Neuron (in vitro differentiated cells): ENCODE measurements around the gene RAB3IP.

Experiments
- H2AFZ ChIP-seq: one replicate; pipeline ENCODE4 v1.6.1; 2013; ENCODE audit warnings: low read depth, mild to moderate bottlenecking, inconsistent platforms, low read length, moderate library complexity
- H3K27me3 ChIP-seq: one replicate; pipeline ENCODE4 v1.6.1; 2013; ENCODE audit warnings: low read length; ENCODE audit not compliant: insufficient read depth
- H3K36me3 ChIP-seq: one replicate; pipeline ENCODE4 v1.6.1; 2013; ENCODE audit warnings: low read length; ENCODE audit not compliant: insufficient read depth
- H3K4me1 ChIP-seq: one replicate; pipeline ENCODE4 v1.6.1; 2013; ENCODE audit warnings: low read length; ENCODE audit not compliant: insufficient read depth
- H3K4me3 ChIP-seq: 2 replicates; pipeline ENCODE4 v1.5.1; 2013; ENCODE audit warnings: mild to moderate bottlenecking, low read length, moderate library complexity
- H3K9me3 ChIP-seq: one replicate; pipeline ENCODE4 v1.6.1; 2013; ENCODE audit warnings: low read length

Gene RAB3IP, protein sequence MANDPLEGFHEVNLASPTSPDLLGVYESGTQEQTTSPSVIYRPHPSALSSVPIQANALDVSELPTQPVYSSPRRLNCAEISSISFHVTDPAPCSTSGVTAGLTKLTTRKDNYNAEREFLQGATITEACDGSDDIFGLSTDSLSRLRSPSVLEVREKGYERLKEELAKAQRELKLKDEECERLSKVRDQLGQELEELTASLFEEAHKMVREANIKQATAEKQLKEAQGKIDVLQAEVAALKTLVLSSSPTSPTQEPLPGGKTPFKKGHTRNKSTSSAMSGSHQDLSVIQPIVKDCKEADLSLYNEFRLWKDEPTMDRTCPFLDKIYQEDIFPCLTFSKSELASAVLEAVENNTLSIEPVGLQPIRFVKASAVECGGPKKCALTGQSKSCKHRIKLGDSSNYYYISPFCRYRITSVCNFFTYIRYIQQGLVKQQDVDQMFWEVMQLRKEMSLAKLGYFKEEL

DNA sequence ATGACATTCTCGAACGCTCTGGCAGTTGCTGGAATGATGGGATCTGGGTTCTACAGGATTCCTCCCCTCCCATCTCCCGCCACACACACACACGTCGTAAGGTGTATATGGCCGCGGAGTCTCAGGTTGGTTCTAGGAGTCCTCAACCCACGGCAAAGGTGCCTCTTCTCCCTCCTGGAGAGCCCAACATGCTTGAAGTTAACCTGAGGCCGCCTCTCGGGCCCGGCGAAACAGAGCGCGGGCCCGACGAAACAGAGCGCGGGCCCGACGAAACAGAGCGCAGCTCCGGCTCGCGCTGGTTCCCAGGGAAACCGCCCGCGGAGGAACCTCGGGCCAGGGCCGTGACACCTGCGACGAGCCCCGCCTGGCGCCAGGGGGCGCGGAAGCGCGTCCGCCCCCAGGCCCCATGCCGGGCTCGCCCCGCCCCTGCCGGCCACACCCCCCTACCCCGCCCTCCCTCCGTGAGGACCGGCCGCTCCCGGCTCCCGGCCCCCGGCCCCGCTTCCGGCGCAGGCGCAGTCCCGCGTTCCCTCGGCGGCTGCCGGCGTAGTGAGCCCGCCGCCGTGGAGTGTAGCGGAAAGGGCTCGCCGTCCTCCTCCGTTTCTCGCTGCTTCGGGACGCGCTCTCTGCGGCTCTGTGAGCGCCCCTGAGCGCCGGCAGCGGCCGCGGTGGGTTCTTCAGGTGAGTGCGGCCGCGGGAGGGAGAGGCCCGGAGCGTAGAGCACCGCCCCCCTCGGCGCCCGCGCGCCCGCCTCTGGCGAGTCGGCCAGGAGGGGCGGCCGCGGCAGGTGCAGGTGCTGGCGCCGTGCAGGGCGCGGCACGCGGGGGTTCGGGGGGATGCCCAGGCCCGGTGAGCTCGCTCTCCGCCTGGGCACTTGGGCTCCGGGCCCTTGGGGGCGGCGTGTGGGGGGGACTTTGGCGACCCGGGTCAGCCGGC, at the start of gene RAB3IP:
RAB3IP (plus strand) TSS at position 510 of the 936 bp plus-strand sequence. CDS start 16,549 bp downstream, outside the sequence.
- Histone ChIP-seq H3K9me3 (no peaks in the 10 kb centered on the region), H3K27me3 (peaks cover 7% of the 10 kb centered on the region), H3K36me3 (no peaks in the 10 kb centered on the region)

DNA sequence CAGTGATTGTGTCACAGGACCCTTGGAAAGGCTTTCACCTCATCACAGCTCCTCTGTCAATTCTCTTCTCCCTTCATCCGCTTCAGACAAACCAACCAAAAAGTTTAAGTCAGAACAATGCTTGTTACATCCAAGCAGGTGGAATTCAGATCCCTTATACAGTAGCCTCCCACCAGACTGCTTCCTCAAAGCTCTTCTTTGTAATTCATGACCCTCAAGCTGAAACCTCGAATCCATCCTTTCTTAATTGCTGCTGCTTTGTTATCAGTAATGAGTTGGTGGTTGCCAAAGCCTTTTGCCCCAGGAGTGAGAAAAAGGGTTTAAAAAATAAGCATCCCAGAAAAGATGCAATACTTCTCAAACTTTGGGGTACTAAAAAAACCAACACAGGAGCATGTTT, 49.0 kb upstream of the RAB3IP start:
- Histone ChIP-seq H2AFZ (peak overlapping the region; percentile 64), H3K4me3 (no peak overlapping the region), H3K9me3 (no peaks in the 10 kb centered on the region), H3K4me1 (peaks cover 41% of the 10 kb centered on the region), H3K36me3 (no peaks in the 10 kb centered on the region), H3K27me3 (no peaks in the 10 kb centered on the region)

More for the DNA sequence above, at the start of gene RAB3IP:
- H2AFZ ChIP-seq, result peak within 1 kb of the TSS; percentile 99
- peak within 1 kb of the TSS; percentile 82 for H3K4me3 ChIP-seq
- H3K4me1 ChIP-seq, result peaks cover 15% of the 10 kb centered on the region

DNA sequence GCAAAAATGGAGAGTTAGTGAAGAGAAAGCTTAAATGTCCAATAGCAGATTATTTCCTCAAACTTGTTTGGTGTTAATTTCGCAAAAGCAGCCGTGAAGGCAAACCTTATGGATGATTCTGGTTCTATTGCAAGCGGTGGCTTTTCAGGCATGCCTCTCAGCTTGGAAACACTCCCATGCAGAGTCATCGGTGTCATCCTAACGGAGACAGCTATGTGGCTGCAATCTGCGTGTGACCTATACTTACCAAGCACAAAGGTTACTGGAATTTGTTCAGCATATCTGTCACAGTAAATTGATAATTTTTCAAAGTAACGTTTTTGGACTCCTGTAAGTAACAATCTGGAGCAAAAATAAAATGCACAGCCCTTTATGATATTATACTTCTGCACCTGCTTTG, 44.5 kb upstream of the RAB3IP start:
- Histone ChIP-seq H3K4me1 (peaks cover 7% of the 10 kb centered on the region), H2AFZ (no peak overlapping the region), H3K27me3 (no peaks in the 10 kb centered on the region), H3K4me3 (no peak overlapping the region), H3K36me3 (no peaks in the 10 kb centered on the region), H3K9me3 (no peaks in the 10 kb centered on the region)

DNA sequence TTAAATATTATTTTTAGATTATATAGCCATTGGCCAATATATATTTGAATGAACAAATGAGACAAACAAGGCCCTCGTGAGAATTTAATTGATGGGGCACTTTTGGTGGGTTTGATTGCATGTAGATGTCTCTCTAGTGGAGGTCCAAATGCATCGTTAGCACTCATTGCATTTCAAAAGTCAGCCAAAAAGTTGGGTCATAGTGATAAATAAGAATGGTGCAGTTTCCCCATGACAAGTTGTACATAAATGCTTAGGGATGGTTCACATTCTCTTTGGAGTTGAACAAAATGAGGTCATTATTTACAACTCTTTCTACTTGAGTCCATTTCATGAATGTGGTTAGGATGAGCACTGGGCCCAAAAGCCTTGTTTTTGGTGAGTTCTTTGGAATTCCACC, 40.6 kb upstream of the RAB3IP start:
- no peaks in the 10 kb centered on the region for H3K36me3 ChIP-seq
- no peaks in the 10 kb centered on the region for H3K9me3 ChIP-seq
- H3K4me1 ChIP-seq, result no peaks in the 10 kb centered on the region
- no peaks in the 10 kb centered on the region for H3K27me3 ChIP-seq
- H3K4me3 ChIP-seq, result no peak overlapping the region
- no peak overlapping the region for H2AFZ ChIP-seq

DNA sequence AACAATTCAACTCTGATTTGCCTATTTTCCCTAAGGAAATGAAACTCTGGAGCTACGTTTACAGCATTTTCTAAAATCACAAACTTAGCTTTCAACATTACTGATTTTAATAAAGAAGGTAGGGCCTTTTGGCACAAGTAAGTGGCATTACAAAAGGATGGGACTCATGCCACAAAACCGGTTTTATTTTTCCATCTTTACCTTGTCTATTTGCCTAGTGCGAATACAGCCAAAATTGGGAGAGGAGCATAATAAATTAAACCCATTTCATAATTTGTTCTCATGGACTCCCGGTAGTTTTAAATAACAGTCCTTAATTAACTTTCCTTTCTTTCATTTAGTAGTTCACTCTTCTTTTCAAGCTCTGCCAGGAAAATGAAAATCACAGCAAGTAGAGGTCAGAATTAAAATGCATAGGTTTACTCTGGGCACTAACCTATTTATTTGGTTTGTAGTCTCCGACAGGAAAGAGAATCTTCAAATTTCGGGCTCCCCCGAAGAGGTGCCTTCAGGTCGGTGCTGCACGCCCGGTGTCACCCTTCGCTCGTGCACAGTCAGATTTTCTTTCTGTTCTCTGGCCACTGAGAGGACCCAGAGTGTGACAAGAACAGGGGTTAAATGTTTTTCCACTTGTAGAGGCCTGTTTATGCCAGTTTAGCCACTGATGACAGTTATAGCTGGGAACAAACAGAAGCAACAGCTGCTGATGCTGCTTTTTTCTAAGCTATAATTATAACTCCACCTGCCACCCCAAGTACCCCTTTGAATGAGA, 39.7 kb upstream of the RAB3IP start, which contains the start of gene BEST3:
BEST3 (minus strand) TSS at position 535 of the 772 bp plus-strand sequence. CDS start 1,505 bp downstream, outside the sequence.
- no peaks in the 10 kb centered on the region for H3K4me1 ChIP-seq
- no peak within 1 kb of the TSS for H3K4me3 ChIP-seq
- no peaks in the 10 kb centered on the region for H3K9me3 ChIP-seq
- H2AFZ ChIP-seq, result no peak within 1 kb of the TSS
- no peaks in the 10 kb centered on the region for H3K36me3 ChIP-seq
- H3K27me3 ChIP-seq, result no peaks in the 10 kb centered on the region

DNA sequence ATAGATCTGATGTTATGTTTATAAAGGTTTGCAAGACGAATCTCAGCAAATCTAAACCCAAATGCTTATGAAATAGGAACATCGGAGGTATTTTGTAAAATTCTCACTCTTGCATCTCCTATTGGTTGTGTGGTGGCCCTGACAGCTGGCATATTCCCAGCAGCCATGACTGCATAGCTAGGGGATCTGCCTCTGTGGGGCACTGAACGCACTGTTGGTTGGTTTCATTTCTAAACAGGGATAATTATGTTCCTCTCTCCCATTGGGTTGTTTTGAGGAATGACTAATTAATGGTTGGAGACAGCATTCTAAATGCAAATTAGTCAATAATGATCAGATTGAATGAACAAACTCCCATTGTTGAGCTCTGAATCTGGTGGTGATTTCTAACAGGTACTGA, 36.8 kb upstream of the RAB3IP start:
- H3K27me3 ChIP-seq, result no peaks in the 10 kb centered on the region
- H3K4me1 ChIP-seq, result no peaks in the 10 kb centered on the region
- no peak overlapping the region for H2AFZ ChIP-seq
- H3K9me3 ChIP-seq, result no peaks in the 10 kb centered on the region
- no peaks in the 10 kb centered on the region for H3K36me3 ChIP-seq
- H3K4me3 ChIP-seq, result no peak overlapping the region

DNA sequence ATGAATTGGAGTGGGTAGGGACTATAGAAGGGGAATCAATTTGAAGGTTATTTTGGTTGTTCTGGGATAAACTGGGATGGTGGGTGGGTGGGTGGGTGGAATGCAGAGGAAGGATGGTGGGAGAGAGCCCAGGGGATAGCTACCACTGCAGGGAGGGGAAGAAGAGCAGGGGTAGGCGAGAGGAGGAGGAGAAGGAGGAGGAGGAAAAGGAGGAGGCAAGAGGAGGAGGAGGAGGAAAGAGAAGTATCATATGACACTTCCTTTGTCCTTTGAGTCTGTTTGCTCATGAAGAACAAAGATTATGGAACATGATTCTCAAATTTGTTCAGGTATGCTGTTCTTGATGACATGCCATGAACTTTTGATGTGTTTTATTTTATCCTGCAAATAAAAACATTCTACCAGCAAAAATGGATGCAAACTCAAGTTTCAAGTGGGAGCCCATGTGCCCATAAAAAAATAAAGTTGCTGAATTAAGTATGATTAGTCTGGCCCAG, 35.5 kb upstream of the RAB3IP start:
- Histone ChIP-seq H3K9me3 (no peaks in the 10 kb centered on the region), H2AFZ (no peak overlapping the region), H3K36me3 (no peaks in the 10 kb centered on the region), H3K27me3 (no peaks in the 10 kb centered on the region), H3K4me1 (no peaks in the 10 kb centered on the region), H3K4me3 (no peak overlapping the region)

DNA sequence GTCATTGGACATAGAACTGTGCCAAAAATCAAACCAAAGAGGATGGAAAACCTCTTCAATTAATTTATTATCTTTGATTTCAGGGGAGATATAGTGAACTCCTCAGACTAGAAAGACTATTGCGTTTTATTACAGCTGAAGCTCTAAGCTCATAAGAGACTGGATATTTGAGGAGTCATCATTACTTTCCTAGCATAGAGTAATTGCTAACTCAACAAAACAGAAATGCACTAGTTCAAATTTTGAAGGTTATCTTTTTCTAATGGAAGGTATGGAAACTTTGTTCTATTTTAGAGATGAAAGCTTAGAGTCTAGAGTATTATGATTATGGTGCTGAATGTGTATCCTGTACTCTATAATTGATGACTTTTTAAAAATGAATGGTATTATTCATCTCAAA, 34.3 kb upstream of the RAB3IP start:
- no peaks in the 10 kb centered on the region for H3K4me1 ChIP-seq
- no peaks in the 10 kb centered on the region for H3K9me3 ChIP-seq
- H3K36me3 ChIP-seq, result no peaks in the 10 kb centered on the region

DNA sequence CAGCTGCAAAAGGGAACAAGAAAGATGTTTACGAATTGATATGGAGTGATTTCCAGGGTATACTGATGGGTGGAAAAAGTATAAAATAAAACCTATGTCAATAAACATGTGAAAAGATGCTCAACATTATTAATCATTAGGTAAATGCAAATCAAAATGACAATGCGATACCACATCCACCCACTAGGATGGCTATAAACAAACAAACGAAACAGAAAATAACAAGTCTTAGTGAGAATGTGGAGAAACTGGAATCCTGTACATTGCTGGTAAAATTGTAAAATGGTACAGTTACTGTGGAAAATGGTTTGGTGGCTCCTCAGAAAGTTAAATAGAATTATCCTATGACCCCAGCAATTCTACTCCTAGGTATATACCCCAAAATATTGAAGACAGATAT, 30.0 kb upstream of the RAB3IP start:
- Histone ChIP-seq H3K27me3 (no peaks in the 10 kb centered on the region), H2AFZ (no peak overlapping the region)

More for the DNA sequence above, 34.3 kb upstream of the RAB3IP start:
- Histone ChIP-seq H3K4me3 (no peak overlapping the region), H3K27me3 (no peaks in the 10 kb centered on the region), H2AFZ (no peak overlapping the region)

DNA sequence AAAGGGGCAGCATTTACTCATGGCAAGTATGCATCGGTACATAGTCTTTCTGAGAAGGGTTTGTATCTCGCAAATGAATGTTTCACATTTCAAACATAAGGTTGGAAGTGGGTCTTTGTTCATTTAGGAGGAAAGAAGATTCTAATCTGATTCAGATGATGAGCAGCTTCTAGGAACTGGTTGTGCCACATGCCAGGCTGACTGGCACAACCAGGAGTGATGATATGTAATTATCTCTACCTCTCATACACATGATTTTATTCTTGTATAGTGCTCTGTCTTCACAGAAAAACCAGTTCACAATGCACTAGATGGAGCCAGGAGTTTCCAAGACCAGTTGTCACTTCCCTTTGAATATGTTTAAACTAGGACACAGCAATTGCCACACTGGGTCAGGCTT, 25.8 kb upstream of the RAB3IP start:
- no peaks in the 10 kb centered on the region for H3K27me3 ChIP-seq
- no peak overlapping the region for H3K4me3 ChIP-seq
- H3K36me3 ChIP-seq, result no peaks in the 10 kb centered on the region
- no peaks in the 10 kb centered on the region for H3K4me1 ChIP-seq
- no peaks in the 10 kb centered on the region for H3K9me3 ChIP-seq
- no peak overlapping the region for H2AFZ ChIP-seq

More for the DNA sequence above, 30.0 kb upstream of the RAB3IP start:
- H3K36me3 ChIP-seq, result no peaks in the 10 kb centered on the region
- H3K4me1 ChIP-seq, result no peaks in the 10 kb centered on the region
- H3K4me3 ChIP-seq, result no peak overlapping the region
- H3K9me3 ChIP-seq, result no peaks in the 10 kb centered on the region

DNA sequence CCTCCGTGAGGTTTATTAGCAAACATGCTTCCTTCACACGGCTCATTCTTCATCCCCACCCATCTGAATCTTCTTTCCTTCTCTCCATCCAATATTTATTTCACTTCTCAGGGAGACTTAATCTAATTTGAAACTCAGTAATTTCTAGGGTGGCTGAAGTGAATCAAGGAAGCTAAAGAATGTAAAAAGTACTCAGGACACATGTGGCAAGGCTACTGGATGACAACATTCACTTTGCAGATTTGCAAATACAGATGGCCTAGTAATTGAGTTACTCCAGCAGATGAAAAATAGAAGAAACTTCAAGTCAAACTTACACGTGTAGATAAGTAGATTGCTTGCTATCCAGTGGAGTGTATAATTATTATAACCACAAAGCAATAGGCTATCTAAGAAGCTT, 24.1 kb upstream of the RAB3IP start:
- H3K9me3 ChIP-seq, result no peaks in the 10 kb centered on the region
- H2AFZ ChIP-seq, result no peak overlapping the region
- no peaks in the 10 kb centered on the region for H3K27me3 ChIP-seq
- no peaks in the 10 kb centered on the region for H3K4me1 ChIP-seq
- no peaks in the 10 kb centered on the region for H3K36me3 ChIP-seq
- H3K4me3 ChIP-seq, result no peak overlapping the region
